GM18951 (cell line): ENCODE measurements around the gene MMP7.

Experiments used
- POLR2A ChIP-seq: IDR thresholded peaks from 4 replicates; pipeline ENCODE4 v1.6.1; 2011; ENCODE audit warnings: mild to moderate bottlenecking; ENCODE audit not compliant: insufficient read length, insufficient read depth; ENCODE audit errors: extremely low read depth
- in situ Hi-C: fragments of 300-500 bp; cut with MboI; formaldehyde crosslinking; loops from one replicate; pipeline ENCODE4 v1.12.0; 2022; ENCODE audit warnings: low sequenced_read_pairs, mixed read lengths, inconsistent platforms; ENCODE audit not compliant: unreplicated experiment

MMP7 gene

GRCh38 chr11:102552447-102553194 lies 22.1 kb upstream of the MMP7 start:
- in situ Hi-C loops = no loop called here
- no peak for TF ChIP-seq POLR2A

- in situ Hi-C loops = no loop called here
- TF ChIP-seq POLR2A = no peak
Observed at GRCh38 chr11:102552020-102552419, 21.5 kb upstream of the MMP7 start.

DNA sequence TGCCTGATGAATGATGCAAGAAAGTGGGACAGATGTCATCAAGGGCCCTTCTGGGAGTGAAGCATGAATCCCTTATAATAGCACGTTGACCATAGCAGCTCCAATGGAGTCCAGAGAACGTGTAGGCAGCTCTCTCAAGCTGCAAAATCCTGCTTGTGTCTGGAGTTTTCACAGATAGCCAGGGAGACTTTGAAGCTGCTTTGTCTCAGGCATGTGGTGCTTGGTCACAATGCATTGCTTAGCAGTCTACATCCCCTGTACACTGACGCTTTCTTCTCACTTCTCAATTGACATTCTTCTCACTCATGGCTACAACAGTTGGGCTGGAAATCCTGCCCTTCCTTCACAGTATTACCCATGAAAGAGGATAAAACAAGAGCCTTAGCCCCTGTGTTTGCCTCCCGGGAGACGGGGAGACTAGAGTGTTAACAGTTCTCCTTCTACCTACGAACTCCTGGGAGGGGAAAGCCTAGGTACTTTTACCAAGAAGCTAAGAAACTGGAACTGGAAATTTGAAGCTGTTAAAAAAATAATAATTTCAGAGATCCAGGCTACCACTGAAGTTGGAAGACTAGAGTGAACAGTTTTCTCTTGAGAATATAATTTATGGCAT lies 20.7 kb upstream of the MMP7 start:
- in situ Hi-C loops = no loop called here
- no peak for TF ChIP-seq POLR2A

- TF ChIP-seq POLR2A = no peak
- in situ Hi-C loops = no loop called here
Observed at GRCh38 chr11:102546923-102547471, 16.4 kb upstream of the MMP7 start.

GRCh38 chr11:102546427-102546826 lies 15.9 kb upstream of the MMP7 start:
- in situ Hi-C loops = no loop called here
- no peak for TF ChIP-seq POLR2A

- TF ChIP-seq POLR2A = no peak
- in situ Hi-C loops = no loop called here
Observed at GRCh38 chr11:102545701-102546100, 15.2 kb upstream of the MMP7 start.

- in situ Hi-C loops = no loop called here
- TF ChIP-seq POLR2A = no peak
Observed at GRCh38 chr11:102544594-102544993, 14.0 kb upstream of the MMP7 start.

GRCh38 chr11:102539567-102539966 lies 9.0 kb upstream of the MMP7 start:
- TF ChIP-seq POLR2A = no peak
- in situ Hi-C loops = no loop called here

GRCh38 chr11:102538932-102539331 lies 8.4 kb upstream of the MMP7 start:
- in situ Hi-C loops = no loop called here
- TF ChIP-seq POLR2A = no peak

DNA sequence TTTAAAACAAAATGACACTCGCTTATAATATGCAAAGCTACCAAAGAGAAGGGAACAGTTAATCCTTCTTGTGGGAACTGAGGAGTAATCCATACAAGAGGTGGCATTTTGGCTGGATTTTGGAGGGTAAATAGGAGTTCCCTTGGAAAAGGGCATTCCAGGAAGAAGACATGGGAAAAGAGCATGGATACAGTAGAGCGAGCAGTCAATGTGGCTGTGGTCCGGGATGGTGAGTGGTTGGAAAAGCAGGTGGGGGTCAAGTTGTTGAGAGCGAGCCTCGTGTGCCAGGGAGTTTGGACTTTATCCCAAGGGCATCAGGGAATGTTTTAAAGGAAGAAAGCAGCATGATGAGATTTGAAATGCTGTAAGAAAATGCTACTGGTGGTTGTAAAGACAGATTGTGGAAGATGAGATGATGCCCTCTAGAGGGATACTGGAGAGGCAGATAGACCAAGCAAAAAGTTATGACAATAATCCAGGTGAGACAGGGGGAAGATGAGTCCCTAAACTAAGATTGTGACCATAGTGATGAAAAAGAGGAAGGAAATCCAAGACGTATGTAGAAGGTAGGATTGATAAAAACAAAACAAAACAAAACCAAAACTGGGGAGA lies 3.8 kb upstream of the MMP7 start:
- no peak for TF ChIP-seq POLR2A
- in situ Hi-C loops = no loop called here

GRCh38 chr11:102528618-102529017 lies 1.9 kb downstream of the MMP7 start:
- in situ Hi-C loops = no loop called here
- TF ChIP-seq POLR2A = no peak

DNA sequence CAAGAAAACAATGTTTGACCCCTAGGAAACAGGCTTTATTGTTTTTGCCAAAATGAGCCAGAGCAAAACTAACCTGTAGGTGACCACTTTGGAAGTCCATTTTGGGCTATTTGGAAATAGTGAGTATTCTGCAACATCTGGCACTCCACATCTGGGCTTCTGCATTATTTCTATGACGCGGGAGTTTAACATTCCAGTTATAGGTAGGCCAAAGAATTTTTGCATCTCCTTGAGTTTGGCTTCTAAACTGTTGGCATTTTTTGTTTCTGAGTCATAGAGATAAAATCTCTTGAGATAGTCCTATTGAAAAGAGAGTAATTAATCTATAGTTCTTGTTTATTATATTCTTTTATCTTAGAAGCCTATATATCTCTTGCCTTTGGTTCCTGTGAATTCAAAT lies 2.9 kb downstream of the MMP7 start:
- no peak for TF ChIP-seq POLR2A
- in situ Hi-C loops = no loop called here

DNA sequence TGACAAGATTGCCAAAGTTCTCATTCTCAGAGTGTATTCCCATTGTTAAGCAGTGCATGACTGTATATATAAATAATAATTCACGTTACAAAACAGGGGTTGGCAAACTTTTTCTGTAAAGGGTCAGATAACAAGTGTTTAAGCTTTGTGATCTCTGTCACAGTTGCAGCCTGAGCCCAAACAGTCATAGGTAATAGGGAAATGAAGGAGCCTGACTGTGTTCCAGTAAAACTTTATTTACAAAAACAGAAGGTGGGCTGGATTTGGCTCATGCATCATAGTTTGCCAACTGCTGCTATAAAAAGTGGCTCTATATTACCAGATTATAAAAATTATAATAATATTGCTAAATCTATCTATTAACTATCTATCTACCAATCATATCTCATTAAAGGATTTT lies 3.5 kb downstream of the MMP7 start:
- no peak for TF ChIP-seq POLR2A
- in situ Hi-C loops = no loop called here

DNA sequence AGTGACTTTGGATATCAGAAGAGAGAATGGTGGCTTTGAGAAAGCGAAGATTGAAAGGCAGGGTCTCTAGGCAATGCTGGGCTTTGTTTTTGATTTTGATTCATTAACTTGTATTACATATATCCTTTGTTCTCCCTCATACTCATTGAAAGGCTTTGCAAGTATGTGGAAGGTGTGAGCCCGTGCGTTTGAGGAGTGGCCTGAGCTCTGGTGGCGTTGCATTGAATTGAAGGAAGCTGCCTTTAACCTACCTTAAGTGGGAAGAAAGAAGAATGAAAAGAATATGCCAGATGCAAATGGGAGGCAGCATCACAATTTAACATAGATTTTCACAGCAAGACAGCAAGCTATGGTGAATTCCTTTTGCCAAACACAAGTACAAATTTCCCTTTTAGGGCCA lies 6.7 kb downstream of the MMP7 start:
- TF ChIP-seq POLR2A = no peak
- in situ Hi-C loops = no loop called here
